ENCODE results near the gene TAS2R39. TPM values are rescaled to one million over a fixed set of nuclear protein-coding genes. Genes with fewer than 3 reads are reported as not detected.

TAS2R39 gene
- total RNA-seq, 1 experiment from 2014 or later: not detected

GRCh38 chr7:143188994-143189393 is 5.8 kb downstream of the TAS2R39 start:
- H3K27ac Mint-ChIP-seq: no peak overlapping the region
- peak; percentile 40 for DNase-seq
- no peak overlapping the region for H3K4me3 Mint-ChIP-seq
- no peaks in the 10 kb centered on the region; the same call in 1 of the 2 replicates for H3K27me3 Mint-ChIP-seq (ENCODE audit: low read depth)
- Histone ChIP-seq H4K5ac (ENCODE audit: insufficient read length, low read depth, low read length) (no peak overlapping the region), H3K27me3 (ENCODE audit: insufficient read depth, low read length) (no peaks in the 10 kb centered on the region), H3K4me2 (ENCODE audit: insufficient read depth, insufficient read length, low read length) (no peak overlapping the region), H3K9me3 (ENCODE audit: control insufficient read depth, low read depth, low read length) (no peaks in the 10 kb centered on the region), H3K27ac (ENCODE audit: insufficient read length, low read depth, low read length) (no peak overlapping the region), H2BK20ac (ENCODE audit: low read depth, low read length, poor library complexity, severe bottlenecking) (no peak overlapping the region), H3K9ac (ENCODE audit: extremely low read depth, insufficient read length, low read length) (no peak overlapping the region), H3K4ac (ENCODE audit: low read depth, low read length) (no peak overlapping the region), H4K20me1 (ENCODE audit: control insufficient read depth, insufficient read depth, insufficient read length) (no peaks in the 10 kb centered on the region), H2BK5ac (ENCODE audit: insufficient read length, low read length) (no peak overlapping the region), H3T11ph (ENCODE audit: low read length) (no peak overlapping the region), H4K91ac (ENCODE audit: insufficient read length, low read depth, low read length) (no peak overlapping the region), H3K56ac (ENCODE audit: insufficient read length, low read depth, low read length) (no peak overlapping the region), H3K14ac (ENCODE audit: insufficient read depth, low read length) (no peak overlapping the region), H3K18ac (ENCODE audit: insufficient read length, low read depth, low read length) (no peak overlapping the region), H3K23ac (ENCODE audit: insufficient read length, low read depth, low read length) (no peak overlapping the region), H3K23me2 (ENCODE audit: insufficient read length, low read depth, low read length, poor library complexity, severe bottlenecking) (no peaks in the 10 kb centered on the region), H2BK15ac (ENCODE audit: low read depth, low read length) (no peak overlapping the region), H3K79me1 (ENCODE audit: insufficient read depth, low read depth, low read length, poor library complexity, severe bottlenecking) (no peaks in the 10 kb centered on the region), H2BK120ac (ENCODE audit: low read depth, low read length, poor library complexity, severe bottlenecking) (no peak overlapping the region), H2AK5ac (ENCODE audit: insufficient read length, low read length) (no peak overlapping the region), H3K4me1 (ENCODE audit: insufficient read depth, low read length) (no peaks in the 10 kb centered on the region), H2BK12ac (ENCODE audit: insufficient read length, low read depth, low read length) (no peak overlapping the region), H4K8ac (replicated peaks; ENCODE audit: insufficient read length, low read depth, low read length) (no peak overlapping the region), H2AFZ (ENCODE audit: low read length) (peak overlapping the region; percentile 32), H3K79me2 (ENCODE audit: insufficient read depth, low read length) (no peaks in the 10 kb centered on the region)
- WGBS (ENCODE audit: extremely low coverage, insufficient read length, low lambda C conversion rate): no CpG with 5 or more reads among the region's 6 CpGs
- no peaks in the 10 kb centered on the region for H3K9me3 Mint-ChIP-seq
- H3K4me1 Mint-ChIP-seq: peaks cover 12 to 18% of the 10 kb centered on the region in 2 experiments
- H3K36me3 Mint-ChIP-seq (ENCODE audit: insufficient read depth in 1 of 3, low read depth in 3 of 3): no peaks in the 10 kb centered on the region
- no peak for TF ChIP-seq CTCF (conservative IDR thresholded peaks at IDR 0.05)

Measured in H9 (cell line).